AG09309 (cell line): ENCODE results near the gene AMPH.
A peak's percentile ranks its signal among the peaks of the same experiment; 100 is the strongest.

Source experiments
- DNase-seq: peaks from one replicate; pipeline ENCODE4 v3.0.0-alpha.2; 2010; ENCODE audit warnings: low read depth
- H3K4me3 ChIP-seq: 2 replicates; pipeline ENCODE4 v1.5.1; 2011; ENCODE audit warnings: mild to moderate bottlenecking, low read depth, low read length, moderate library complexity; ENCODE audit not compliant: control insufficient read depth
- TF ChIP-seq, protein P1 (sequence below): IDR thresholded peaks from 2 replicates; pipeline ENCODE4 v1.5.1; 2011; ENCODE audit warnings: mild to moderate bottlenecking, low read depth, low read length, inconsistent platforms; ENCODE audit not compliant: insufficient read depth, control insufficient read depth; ENCODE audit errors: missing control alignments

AMPH gene

GRCh38 chr7:38630720-38631673 lies at the start of gene AMPH:
AMPH (minus strand) TSS chr7:38631373; CDS start chr7:38631351, 22 bp downstream.
- no peak for DNase-seq

DNA sequence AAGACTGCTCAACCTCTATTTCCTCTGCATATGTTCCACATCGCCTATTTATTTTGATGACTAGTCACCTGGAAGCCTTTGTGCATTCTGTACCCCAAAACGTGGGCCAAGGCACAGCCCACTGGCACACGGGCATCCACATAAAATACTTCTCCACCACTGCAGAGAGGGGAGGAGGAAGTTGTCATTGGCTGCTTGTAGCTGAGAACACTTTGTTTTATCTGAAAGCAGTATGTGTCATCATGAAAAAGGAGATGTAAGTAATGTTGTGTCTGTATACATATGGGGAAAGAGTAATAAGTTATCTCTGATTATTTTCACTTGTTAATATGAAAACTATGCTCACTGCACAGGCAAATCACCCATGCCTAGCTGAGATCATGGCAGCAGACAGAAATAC lies 48.2 kb upstream of the AMPH start:
- no peak for DNase-seq
- TF ChIP-seq, protein P1, sequence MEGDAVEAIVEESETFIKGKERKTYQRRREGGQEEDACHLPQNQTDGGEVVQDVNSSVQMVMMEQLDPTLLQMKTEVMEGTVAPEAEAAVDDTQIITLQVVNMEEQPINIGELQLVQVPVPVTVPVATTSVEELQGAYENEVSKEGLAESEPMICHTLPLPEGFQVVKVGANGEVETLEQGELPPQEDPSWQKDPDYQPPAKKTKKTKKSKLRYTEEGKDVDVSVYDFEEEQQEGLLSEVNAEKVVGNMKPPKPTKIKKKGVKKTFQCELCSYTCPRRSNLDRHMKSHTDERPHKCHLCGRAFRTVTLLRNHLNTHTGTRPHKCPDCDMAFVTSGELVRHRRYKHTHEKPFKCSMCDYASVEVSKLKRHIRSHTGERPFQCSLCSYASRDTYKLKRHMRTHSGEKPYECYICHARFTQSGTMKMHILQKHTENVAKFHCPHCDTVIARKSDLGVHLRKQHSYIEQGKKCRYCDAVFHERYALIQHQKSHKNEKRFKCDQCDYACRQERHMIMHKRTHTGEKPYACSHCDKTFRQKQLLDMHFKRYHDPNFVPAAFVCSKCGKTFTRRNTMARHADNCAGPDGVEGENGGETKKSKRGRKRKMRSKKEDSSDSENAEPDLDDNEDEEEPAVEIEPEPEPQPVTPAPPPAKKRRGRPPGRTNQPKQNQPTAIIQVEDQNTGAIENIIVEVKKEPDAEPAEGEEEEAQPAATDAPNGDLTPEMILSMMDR = no peak
- H3K4me3 ChIP-seq = no peak overlapping the region

More at GRCh38 chr7:38630720-38631673, at the start of gene AMPH:
- H3K4me3 ChIP-seq = peak within 1 kb of the TSS; percentile 61
- TF ChIP-seq, protein P1 = no peak

GRCh38 chr7:38678698-38679054 lies 47.5 kb upstream of the AMPH start:
- no peak overlapping the region for H3K4me3 ChIP-seq
- TF ChIP-seq, protein P1 = no peak
- DNase-seq = no peak

GRCh38 chr7:38677981-38678697 lies 47.0 kb upstream of the AMPH start:
- TF ChIP-seq, protein P1 = no peak
- no peak overlapping the region for H3K4me3 ChIP-seq
- DNase-seq = no peak

- TF ChIP-seq, protein P1 = no peak
- H3K4me3 ChIP-seq = no peak overlapping the region
- DNase-seq = no peak
Observed at GRCh38 chr7:38675494-38676106, 44.4 kb upstream of the AMPH start.

GRCh38 chr7:38674513-38674912 lies 43.3 kb upstream of the AMPH start:
- TF ChIP-seq, protein P1 = no peak
- DNase-seq = no peak
- H3K4me3 ChIP-seq = no peak overlapping the region
